Measurements from ENCODE around the gene MPC1.
"Not testable (repeated sequence)": the region's sequence is repeated elsewhere in the genome, so short reads cannot be mapped to it uniquely, and the experiment has no call there.

MPC1 gene

DNA sequence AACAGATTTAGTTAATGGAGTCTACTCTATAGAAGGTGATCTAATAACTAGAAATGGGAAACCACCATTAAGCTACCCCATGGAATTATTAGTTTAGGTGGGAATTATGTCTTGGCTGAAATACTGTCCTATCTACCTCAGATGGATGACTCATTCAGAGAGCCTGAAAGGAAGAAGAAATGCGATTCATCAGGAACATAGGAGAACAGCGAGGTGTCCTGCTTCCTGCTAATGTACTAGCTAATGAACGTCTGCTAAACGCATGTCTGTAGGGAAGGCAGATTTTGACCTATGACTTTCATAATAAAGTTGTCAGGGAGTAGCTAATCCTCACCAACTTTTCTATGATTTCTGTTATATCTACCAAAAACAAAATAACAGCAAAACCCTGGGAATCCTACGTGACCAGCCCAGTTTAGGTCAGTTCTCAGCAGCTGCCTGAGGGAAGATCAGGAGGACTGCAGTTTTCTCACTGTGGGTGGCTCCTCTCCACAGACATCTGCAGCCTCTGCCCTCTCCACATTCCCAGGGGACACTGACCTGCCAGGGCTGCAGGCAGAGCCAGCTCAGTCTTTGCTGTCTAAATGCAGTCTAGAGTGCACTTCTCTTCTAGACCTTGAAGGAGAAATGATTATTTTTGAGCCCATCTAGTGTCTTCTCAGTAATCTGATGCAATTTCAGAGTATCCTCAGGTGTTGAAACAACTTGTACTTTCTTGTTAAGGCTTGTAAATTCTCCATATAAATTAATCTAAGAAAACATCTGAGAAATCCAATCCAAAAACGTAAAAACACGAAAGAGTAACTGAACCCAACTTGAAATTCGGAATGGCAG lies 22.3 kb downstream of the MPC1 start:
- Mint-ChIP-seq H3K4me1 (no peaks in the 10 kb centered on the region), H3K36me3 (peaks cover 4% of the 10 kb centered on the region), H3K27ac (no peak overlapping the region), H3K27me3 (peaks cover 35% of the 10 kb centered on the region), H3K9me3 (no peaks in the 10 kb centered on the region), H3K4me3 (no peak overlapping the region)
- CTCF ChIA-PET = no interaction called here
- no peak for DNase-seq

- H3K36me3 Mint-ChIP-seq = no peaks in the 10 kb centered on the region
- CTCF ChIA-PET = interaction anchor here (1.1 kb wide), 1 partner anchor 43 kb away, joined by 4 read pairs; no protein-coding TSS in a partner anchor
- no peak overlapping the region for H3K27ac Mint-ChIP-seq
- no peak for DNase-seq
- peaks cover 4% of the 10 kb centered on the region for H3K4me1 Mint-ChIP-seq
- H3K27me3 Mint-ChIP-seq = peaks cover 60% of the 10 kb centered on the region
- H3K9me3 Mint-ChIP-seq = no peaks in the 10 kb centered on the region
- no peak overlapping the region for H3K4me3 Mint-ChIP-seq
These were observed 27.2 kb downstream of the MPC1 start for GRCh38 chr6:166355552-166355951.

- Mint-ChIP-seq H3K9me3 (no peaks in the 10 kb centered on the region), H3K4me1 (peaks cover 4% of the 10 kb centered on the region), H3K27ac (no peak overlapping the region), H3K36me3 (no peaks in the 10 kb centered on the region), H3K4me3 (no peak overlapping the region), H3K27me3 (peaks cover 62% of the 10 kb centered on the region)
- CTCF ChIA-PET = interaction anchor here (1.1 kb wide), 1 partner anchor 42 kb away, joined by 4 read pairs; no protein-coding TSS in a partner anchor
- no peak for DNase-seq
These were observed 27.8 kb downstream of the MPC1 start for GRCh38 chr6:166354965-166355364.

DNA sequence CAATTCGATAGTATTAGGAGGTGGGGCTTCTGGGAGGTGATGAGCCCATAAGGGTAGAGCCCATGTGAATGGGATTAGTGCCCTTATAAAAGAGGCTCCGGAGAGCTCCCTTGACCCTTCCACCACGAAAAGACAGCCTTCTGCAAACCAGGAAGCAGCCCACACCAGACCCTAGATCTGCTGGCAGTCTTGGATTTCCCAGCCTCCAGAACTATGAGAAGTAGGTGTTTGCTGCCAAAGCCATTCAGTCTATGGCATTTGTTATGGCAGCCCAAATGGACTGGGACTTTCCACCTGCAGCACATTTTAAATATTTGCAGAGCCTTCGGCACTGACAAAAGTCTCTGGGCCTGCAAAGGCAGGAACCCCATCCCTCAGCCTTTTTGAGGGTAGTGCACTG lies 28.6 kb downstream of the MPC1 start:
- Mint-ChIP-seq H3K4me1 (peaks cover 4% of the 10 kb centered on the region), H3K27ac (no peak overlapping the region), H3K9me3 (no peaks in the 10 kb centered on the region), H3K27me3 (peaks cover 63% of the 10 kb centered on the region), H3K4me3 (no peak overlapping the region), H3K36me3 (no peaks in the 10 kb centered on the region)
- CTCF ChIA-PET = no interaction called here
- DNase-seq = no peak

GRCh38 chr6:166353507-166353906 lies 29.2 kb downstream of the MPC1 start:
- peaks cover 4% of the 10 kb centered on the region for H3K4me1 Mint-ChIP-seq
- H3K9me3 Mint-ChIP-seq = no peaks in the 10 kb centered on the region
- peaks cover 62% of the 10 kb centered on the region for H3K27me3 Mint-ChIP-seq
- no peak for DNase-seq
- H3K4me3 Mint-ChIP-seq = no peak overlapping the region
- no peak overlapping the region for H3K27ac Mint-ChIP-seq
- H3K36me3 Mint-ChIP-seq = no peaks in the 10 kb centered on the region
- CTCF ChIA-PET = interaction anchor here (0.6 kb wide), 1 partner anchor 53 kb away, joined by 3 read pairs; no protein-coding TSS in a partner anchor

DNA sequence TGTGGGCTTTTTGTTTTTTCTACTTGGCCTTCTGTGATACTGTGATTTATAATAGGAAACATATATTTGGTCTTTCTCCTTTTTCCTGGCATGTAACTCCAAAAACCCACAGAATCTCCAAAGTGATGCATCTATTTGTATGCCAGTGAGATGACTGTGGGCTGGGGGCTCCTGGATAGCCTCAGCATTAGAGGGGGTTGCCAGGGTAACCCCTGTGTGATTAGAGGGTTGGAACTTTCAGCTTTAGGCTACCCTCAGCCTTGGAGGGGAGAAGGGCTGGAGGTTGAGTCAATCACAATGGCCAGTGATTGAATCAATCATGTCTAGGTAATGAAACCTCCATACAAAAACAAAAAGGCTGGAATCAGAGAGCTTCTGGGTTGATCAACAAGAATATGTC lies 29.8 kb downstream of the MPC1 start:
- no peak overlapping the region for H3K4me3 Mint-ChIP-seq
- CTCF ChIA-PET = no interaction called here
- peaks cover 66% of the 10 kb centered on the region for H3K27me3 Mint-ChIP-seq
- DNase-seq = no peak
- no peak overlapping the region for H3K27ac Mint-ChIP-seq
- peaks cover 4% of the 10 kb centered on the region for H3K4me1 Mint-ChIP-seq
- no peaks in the 10 kb centered on the region for H3K9me3 Mint-ChIP-seq
- H3K36me3 Mint-ChIP-seq = no peaks in the 10 kb centered on the region

GRCh38 chr6:166351715-166352285 lies 30.9 kb downstream of the MPC1 start:
- H3K36me3 Mint-ChIP-seq = no peaks in the 10 kb centered on the region
- H3K4me1 Mint-ChIP-seq = peaks cover 4% of the 10 kb centered on the region
- no peak for DNase-seq
- H3K27me3 Mint-ChIP-seq = peaks cover 63% of the 10 kb centered on the region
- no peak overlapping the region for H3K4me3 Mint-ChIP-seq
- H3K9me3 Mint-ChIP-seq = no peaks in the 10 kb centered on the region
- H3K27ac Mint-ChIP-seq = no peak overlapping the region
- CTCF ChIA-PET = no interaction called here

- Mint-ChIP-seq H3K4me3 (no peak overlapping the region), H3K36me3 (no peaks in the 10 kb centered on the region), H3K27me3 (peaks cover 59% of the 10 kb centered on the region), H3K4me1 (peaks cover 5% of the 10 kb centered on the region), H3K9me3 (no peaks in the 10 kb centered on the region), H3K27ac (no peak overlapping the region)
- CTCF ChIA-PET = no interaction called here
- DNase-seq = no peak
These were observed 34.3 kb downstream of the MPC1 start for GRCh38 chr6:166348305-166348949.

- Mint-ChIP-seq H3K4me3 (no peak overlapping the region), H3K36me3 (no peaks in the 10 kb centered on the region), H3K9me3 (no peaks in the 10 kb centered on the region), H3K27me3 (peaks cover 52% of the 10 kb centered on the region), H3K27ac (no peak overlapping the region), H3K4me1 (peaks cover 6% of the 10 kb centered on the region)
- CTCF ChIA-PET = interaction anchor here (1.1 kb wide), 1 partner anchor 11 kb away, joined by 3 read pairs; no protein-coding TSS in a partner anchor
- DNase-seq = no peak
These were observed 35.8 kb downstream of the MPC1 start for GRCh38 chr6:166346965-166347364.

DNA sequence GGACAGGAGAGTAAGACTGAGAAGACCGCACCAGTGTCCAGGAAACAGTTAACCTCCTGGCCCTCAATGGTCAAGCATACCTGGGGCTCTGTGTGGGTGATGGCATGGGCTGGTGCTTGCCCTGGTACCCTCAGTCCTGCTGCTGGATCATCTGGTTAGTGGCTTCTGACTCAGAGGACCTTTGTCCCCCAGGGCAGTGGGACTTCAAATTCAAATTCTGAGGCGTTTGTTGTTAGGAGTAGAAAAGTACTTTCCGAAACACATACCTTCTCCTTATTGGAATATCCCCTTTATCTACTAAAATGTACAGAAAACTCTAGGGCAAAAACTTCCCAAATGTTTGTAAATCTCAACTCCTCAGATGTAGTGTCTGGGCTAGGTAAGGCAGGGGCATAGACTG lies 36.3 kb downstream of the MPC1 start:
- Mint-ChIP-seq H3K4me3 (no peak overlapping the region), H3K4me1 (peaks cover 4% of the 10 kb centered on the region), H3K27ac (no peak overlapping the region), H3K9me3 (no peaks in the 10 kb centered on the region), H3K36me3 (no peaks in the 10 kb centered on the region), H3K27me3 (peaks cover 52% of the 10 kb centered on the region)
- no peak for DNase-seq
- CTCF ChIA-PET = no interaction called here

- H3K36me3 Mint-ChIP-seq, H3K9me3 Mint-ChIP-seq, H3K4me3 Mint-ChIP-seq, H3K27ac Mint-ChIP-seq, DNase-seq, H3K4me1 Mint-ChIP-seq: not testable (repeated sequence)
- peaks cover 49% of the 10 kb centered on the region for H3K27me3 Mint-ChIP-seq
- CTCF ChIA-PET = interaction anchor here (1.0 to 1.5 kb wide), 3 partner anchors 33 to 55 kb away, joined by 3 to 5 read pairs (median 4); no protein-coding TSS in a partner anchor
These were observed 37.1 kb downstream of the MPC1 start for GRCh38 chr6:166345672-166346071.

GRCh38 chr6:166344921-166345320 lies 37.8 kb downstream of the MPC1 start:
- not testable (repeated sequence) for H3K4me1 Mint-ChIP-seq, H3K27ac Mint-ChIP-seq, H3K9me3 Mint-ChIP-seq, DNase-seq, H3K4me3 Mint-ChIP-seq, H3K36me3 Mint-ChIP-seq
- CTCF ChIA-PET = interaction anchor here (1.0 to 1.5 kb wide), 3 partner anchors 32 to 56 kb away, joined by 3 to 5 read pairs (median 4); no protein-coding TSS in a partner anchor
- H3K27me3 Mint-ChIP-seq = peaks cover 41% of the 10 kb centered on the region

GRCh38 chr6:166344240-166344639 lies 38.5 kb downstream of the MPC1 start:
- Mint-ChIP-seq H3K9me3 (no peaks in the 10 kb centered on the region), H3K4me3 (no peak overlapping the region), H3K27ac (no peak overlapping the region), H3K4me1 (peaks cover 4% of the 10 kb centered on the region), H3K36me3 (no peaks in the 10 kb centered on the region), H3K27me3 (peaks cover 35% of the 10 kb centered on the region)
- CTCF ChIA-PET = interaction anchor here (1.5 kb wide), 1 partner anchor 37 kb away, joined by 5 read pairs; no protein-coding TSS in a partner anchor
- DNase-seq = no peak

DNA sequence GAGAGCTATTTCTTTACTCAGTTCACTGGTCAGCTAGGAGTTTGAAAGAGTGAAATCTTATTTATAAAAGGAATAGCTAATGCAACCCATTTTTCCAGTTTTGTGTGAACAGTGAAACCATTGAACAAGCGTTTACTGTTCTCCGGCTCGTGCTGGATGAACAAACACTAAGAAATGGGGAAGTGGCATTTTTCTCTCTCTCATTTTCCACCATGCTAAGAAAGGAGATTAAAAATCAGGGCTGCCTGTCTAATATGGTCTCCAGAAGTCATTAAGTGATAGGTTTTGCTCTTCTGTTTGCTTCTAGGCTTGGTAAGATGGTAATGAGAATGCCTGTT lies 39.6 kb downstream of the MPC1 start:
- no peaks in the 10 kb centered on the region for H3K9me3 Mint-ChIP-seq
- CTCF ChIA-PET = interaction anchor here (0.8 kb wide), 1 partner anchor 38 kb away, joined by 4 read pairs; no protein-coding TSS in a partner anchor
- H3K36me3 Mint-ChIP-seq = peaks cover 4% of the 10 kb centered on the region
- DNase-seq = no peak
- H3K27ac Mint-ChIP-seq = peak overlapping the region; percentile 38
- H3K4me1 Mint-ChIP-seq = peaks cover 4% of the 10 kb centered on the region
- H3K27me3 Mint-ChIP-seq = peaks cover 27% of the 10 kb centered on the region
- peak overlapping the region; percentile 85 for H3K4me3 Mint-ChIP-seq
